Glutamatergic neuron (in vitro differentiated cells): ENCODE results near the gene TGM6. TPM values are rescaled to one million over a fixed set of nuclear protein-coding genes. Genes with fewer than 3 reads are reported as not detected.
A peak's percentile ranks its signal among the peaks of the same experiment; 100 is the strongest.

Source experiments
- DNase-seq: peaks from one replicate; pipeline ENCODE4 v3.0.0; 2022
- H3K27ac Mint-ChIP-seq: one replicate; pipeline ENCODE4 v1.8.0; 2020; ENCODE audit warnings: mild to moderate bottlenecking, mixed read lengths, inconsistent platforms; ENCODE audit not compliant: unreplicated experiment
- H3K27me3 Mint-ChIP-seq: one replicate; pipeline ENCODE4 v1.8.0; 2020; ENCODE audit warnings: mild to moderate bottlenecking, moderate library complexity, mixed read lengths, inconsistent platforms; ENCODE audit not compliant: unreplicated experiment
- H3K36me3 Mint-ChIP-seq: one replicate; pipeline ENCODE4 v1.8.0; 2020; ENCODE audit warnings: mild to moderate bottlenecking, mixed read lengths, inconsistent platforms; ENCODE audit not compliant: unreplicated experiment
- H3K4me1 Mint-ChIP-seq: one replicate; pipeline ENCODE4 v1.8.0; 2020; ENCODE audit warnings: mild to moderate bottlenecking, low read depth, mixed read lengths, inconsistent platforms; ENCODE audit not compliant: unreplicated experiment
- H3K4me3 Mint-ChIP-seq: one replicate; pipeline ENCODE4 v1.8.0; 2020; ENCODE audit warnings: mild to moderate bottlenecking, mixed read lengths, inconsistent platforms; ENCODE audit not compliant: unreplicated experiment
- H3K9me3 Mint-ChIP-seq: one replicate; pipeline ENCODE4 v1.8.0; 2020; ENCODE audit warnings: mild to moderate bottlenecking, moderate library complexity, mixed read lengths, inconsistent platforms; ENCODE audit not compliant: unreplicated experiment
- CTCF ChIP-seq: fragments of 200-600 bp; sonication (generic); IDR thresholded peaks from one replicate; pipeline ENCODE4 v1.5.0; 2021; ENCODE audit not compliant: partially characterized antibody, unreplicated experiment
- total RNA-seq: library from RNA; stranded (reverse); fragmentation: NEBNext Ultra II Directional; extraction: Animal tissue kit (Norgen Biotek cat#: 25700); gene quantifications from one replicate; pipeline ENCODE4 v1.2.1, GENCODE V29; 2021; ENCODE audit not compliant: unreplicated experiment

TGM6 gene
- total RNA-seq, 1 donor from 2014 or later = not detected

GRCh38 chr20:2465100-2465499, 84.4 kb downstream of the TGM6 start:
- no peaks in the 10 kb centered on the region for H3K9me3 Mint-ChIP-seq
- no peak for DNase-seq
- H3K36me3 Mint-ChIP-seq = no peaks in the 10 kb centered on the region

GRCh38 chr20:2467412-2467811, 86.7 kb downstream of the TGM6 start:
- H3K4me1 Mint-ChIP-seq = peaks cover 2% of the 10 kb centered on the region
- no peak overlapping the region for H3K4me3 Mint-ChIP-seq
- H3K36me3 Mint-ChIP-seq = no peaks in the 10 kb centered on the region
- no peak for DNase-seq
- TF ChIP-seq CTCF = no peak
- H3K9me3 Mint-ChIP-seq = peaks cover 11% of the 10 kb centered on the region
- peaks cover 6% of the 10 kb centered on the region for H3K27me3 Mint-ChIP-seq
- H3K27ac Mint-ChIP-seq = no peak overlapping the region

More at GRCh38 chr20:2465100-2465499, 84.4 kb downstream of the TGM6 start:
- Mint-ChIP-seq H3K4me3 (no peak overlapping the region), H3K27me3 (no peaks in the 10 kb centered on the region), H3K27ac (no peak overlapping the region), H3K4me1 (no peaks in the 10 kb centered on the region)
- TF ChIP-seq CTCF = no peak

GRCh38 chr20:2468581-2469407, 88.1 kb downstream of the TGM6 start:
- H3K36me3 Mint-ChIP-seq = no peaks in the 10 kb centered on the region
- TF ChIP-seq CTCF = no peak

GRCh38 chr20:2469991-2470422, 89.3 kb downstream of the TGM6 start:
- peak; percentile 42 for DNase-seq
- H3K27ac Mint-ChIP-seq = peak overlapping the region; percentile 98
- H3K4me1 Mint-ChIP-seq = peaks cover 2% of the 10 kb centered on the region
- H3K36me3 Mint-ChIP-seq = no peaks in the 10 kb centered on the region
- peaks cover 6% of the 10 kb centered on the region for H3K27me3 Mint-ChIP-seq
- H3K9me3 Mint-ChIP-seq = peaks cover 11% of the 10 kb centered on the region
- no peak for TF ChIP-seq CTCF
- peak overlapping the region; percentile 91 for H3K4me3 Mint-ChIP-seq

More at GRCh38 chr20:2468581-2469407, 88.1 kb downstream of the TGM6 start:
- Mint-ChIP-seq H3K4me3 (peak overlapping the region; percentile 79), H3K4me1 (peaks cover 2% of the 10 kb centered on the region), H3K27ac (no peak overlapping the region), H3K9me3 (peaks cover 11% of the 10 kb centered on the region), H3K27me3 (peaks cover 6% of the 10 kb centered on the region)
- DNase-seq = no peak
